Glutamatergic neuron (in vitro differentiated cells): Measurements from ENCODE around the gene P3H2. TPM values are rescaled to one million over a fixed set of nuclear protein-coding genes. Genes with fewer than 3 reads are reported as not detected.
"Not testable (repeated sequence)": the region's sequence is repeated elsewhere in the genome, so short reads cannot be mapped to it uniquely, and the experiment has no call there.

Experiments
- DNase-seq: peaks from one replicate; pipeline ENCODE4 v3.0.0; 2022
- H3K27ac Mint-ChIP-seq: one replicate; pipeline ENCODE4 v1.8.0; 2020; ENCODE audit warnings: mild to moderate bottlenecking, mixed read lengths, inconsistent platforms; ENCODE audit not compliant: unreplicated experiment
- H3K27me3 Mint-ChIP-seq: one replicate; pipeline ENCODE4 v1.8.0; 2020; ENCODE audit warnings: mild to moderate bottlenecking, moderate library complexity, mixed read lengths, inconsistent platforms; ENCODE audit not compliant: unreplicated experiment
- H3K36me3 Mint-ChIP-seq: one replicate; pipeline ENCODE4 v1.8.0; 2020; ENCODE audit warnings: mild to moderate bottlenecking, mixed read lengths, inconsistent platforms; ENCODE audit not compliant: unreplicated experiment
- H3K4me1 Mint-ChIP-seq: one replicate; pipeline ENCODE4 v1.8.0; 2020; ENCODE audit warnings: mild to moderate bottlenecking, low read depth, mixed read lengths, inconsistent platforms; ENCODE audit not compliant: unreplicated experiment
- H3K4me3 Mint-ChIP-seq: one replicate; pipeline ENCODE4 v1.8.0; 2020; ENCODE audit warnings: mild to moderate bottlenecking, mixed read lengths, inconsistent platforms; ENCODE audit not compliant: unreplicated experiment
- H3K9me3 Mint-ChIP-seq: one replicate; pipeline ENCODE4 v1.8.0; 2020; ENCODE audit warnings: mild to moderate bottlenecking, moderate library complexity, mixed read lengths, inconsistent platforms; ENCODE audit not compliant: unreplicated experiment
- total RNA-seq: library from RNA; stranded (reverse); fragmentation: NEBNext Ultra II Directional; extraction: Animal tissue kit (Norgen Biotek cat#: 25700); gene quantifications from one replicate; pipeline ENCODE4 v1.2.1, GENCODE V29; 2021; ENCODE audit not compliant: unreplicated experiment
- TF ChIP-seq, protein P1 (sequence below): fragments of 200-600 bp; sonication (generic); IDR thresholded peaks from one replicate; pipeline ENCODE4 v1.5.0; 2021; ENCODE audit not compliant: partially characterized antibody, unreplicated experiment

P3H2 gene
- total RNA-seq, 1 donor from 2014 or later, result 28.6 TPM

DNA sequence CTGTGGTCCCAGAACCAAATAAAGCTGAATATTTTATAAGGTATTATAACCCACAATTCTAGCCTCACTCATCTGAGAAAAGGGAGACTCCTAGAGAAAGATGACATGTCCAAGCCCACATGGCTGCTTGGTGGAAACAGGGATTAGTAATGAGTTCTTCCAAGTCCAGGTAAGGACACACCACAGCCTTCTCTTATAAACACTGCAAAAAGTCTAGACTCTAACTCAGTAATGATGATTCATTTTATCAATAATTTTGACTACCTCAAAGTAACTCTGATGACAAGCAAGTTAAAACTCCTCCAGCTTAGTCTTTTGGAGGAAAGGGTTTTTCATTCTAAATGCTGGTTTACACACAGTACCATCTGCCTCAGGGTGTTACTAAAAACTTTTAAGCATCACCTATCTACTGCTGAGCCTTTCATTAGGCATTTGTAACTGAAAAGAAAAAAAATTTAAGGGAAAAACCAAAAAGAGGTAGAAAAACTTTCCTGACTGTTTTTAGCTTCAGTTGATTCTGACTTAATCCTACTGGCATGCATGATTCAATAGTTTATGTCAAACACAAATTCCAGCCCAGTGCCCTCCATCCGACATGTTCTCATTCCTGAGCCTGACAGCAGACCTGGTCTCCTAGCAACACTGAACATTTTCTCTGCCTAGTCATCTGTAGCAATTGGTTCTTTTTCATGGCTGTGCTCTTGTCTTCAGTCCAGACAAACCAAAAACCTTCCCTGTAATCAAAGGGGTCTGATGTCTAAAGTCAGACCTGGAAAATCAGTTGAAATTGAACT is 43.9 kb downstream of the P3H2 start:
- no peaks in the 10 kb centered on the region for H3K36me3 Mint-ChIP-seq
- no peak overlapping the region for H3K27ac Mint-ChIP-seq
- H3K9me3 Mint-ChIP-seq, result no peaks in the 10 kb centered on the region
- H3K4me3 Mint-ChIP-seq, result no peak overlapping the region
- peaks cover 6% of the 10 kb centered on the region for H3K4me1 Mint-ChIP-seq
- H3K27me3 Mint-ChIP-seq, result no peaks in the 10 kb centered on the region
- TF ChIP-seq, protein P1, sequence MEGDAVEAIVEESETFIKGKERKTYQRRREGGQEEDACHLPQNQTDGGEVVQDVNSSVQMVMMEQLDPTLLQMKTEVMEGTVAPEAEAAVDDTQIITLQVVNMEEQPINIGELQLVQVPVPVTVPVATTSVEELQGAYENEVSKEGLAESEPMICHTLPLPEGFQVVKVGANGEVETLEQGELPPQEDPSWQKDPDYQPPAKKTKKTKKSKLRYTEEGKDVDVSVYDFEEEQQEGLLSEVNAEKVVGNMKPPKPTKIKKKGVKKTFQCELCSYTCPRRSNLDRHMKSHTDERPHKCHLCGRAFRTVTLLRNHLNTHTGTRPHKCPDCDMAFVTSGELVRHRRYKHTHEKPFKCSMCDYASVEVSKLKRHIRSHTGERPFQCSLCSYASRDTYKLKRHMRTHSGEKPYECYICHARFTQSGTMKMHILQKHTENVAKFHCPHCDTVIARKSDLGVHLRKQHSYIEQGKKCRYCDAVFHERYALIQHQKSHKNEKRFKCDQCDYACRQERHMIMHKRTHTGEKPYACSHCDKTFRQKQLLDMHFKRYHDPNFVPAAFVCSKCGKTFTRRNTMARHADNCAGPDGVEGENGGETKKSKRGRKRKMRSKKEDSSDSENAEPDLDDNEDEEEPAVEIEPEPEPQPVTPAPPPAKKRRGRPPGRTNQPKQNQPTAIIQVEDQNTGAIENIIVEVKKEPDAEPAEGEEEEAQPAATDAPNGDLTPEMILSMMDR, result no peak
- DNase-seq, result no peak

DNA sequence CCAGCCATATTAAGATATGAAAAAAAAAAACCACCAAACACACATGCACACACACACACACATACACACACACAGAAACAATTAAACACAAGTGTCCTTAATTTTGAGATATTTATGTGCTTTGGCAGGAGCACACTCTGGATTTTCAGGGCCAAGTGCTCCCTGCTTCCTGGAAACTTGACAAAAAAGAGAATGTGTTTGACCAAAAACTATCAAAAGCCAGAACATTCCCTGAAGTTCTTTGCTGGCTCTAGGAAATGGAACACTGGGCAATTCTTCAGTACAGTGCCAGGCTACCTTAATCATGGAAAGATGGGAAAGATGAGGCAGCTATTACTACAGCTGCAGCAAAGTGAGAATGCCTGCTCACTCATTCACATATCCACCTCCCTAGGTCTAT is 44.6 kb downstream of the P3H2 start:
- no peaks in the 10 kb centered on the region for H3K9me3 Mint-ChIP-seq
- peaks cover 4% of the 10 kb centered on the region for H3K4me1 Mint-ChIP-seq
- H3K27me3 Mint-ChIP-seq, result no peaks in the 10 kb centered on the region
- H3K36me3 Mint-ChIP-seq, result no peaks in the 10 kb centered on the region
- no peak overlapping the region for H3K4me3 Mint-ChIP-seq
- no peak overlapping the region for H3K27ac Mint-ChIP-seq
- TF ChIP-seq, protein P1, result no peak
- no peak for DNase-seq

DNA sequence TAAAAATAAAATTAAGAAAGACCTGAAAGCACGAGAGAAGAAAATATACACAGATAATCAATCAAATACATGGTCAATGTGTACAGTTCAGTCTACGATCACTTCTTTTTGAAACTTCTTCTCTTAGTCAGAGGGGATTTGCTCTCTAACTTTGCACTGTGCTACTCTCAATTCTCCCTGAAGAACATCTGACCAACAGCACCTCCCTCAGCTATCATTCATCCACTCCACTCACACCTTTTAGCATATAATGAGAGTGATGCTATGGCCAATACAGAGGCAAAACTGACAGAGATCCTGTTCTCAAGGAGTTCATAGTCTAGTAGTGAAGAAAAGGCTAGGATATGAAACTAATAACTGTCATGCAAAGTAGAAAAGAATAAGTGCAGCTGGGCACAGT is 45.9 kb downstream of the P3H2 start:
- H3K4me1 Mint-ChIP-seq, result peaks cover 4% of the 10 kb centered on the region
- H3K4me3 Mint-ChIP-seq, result no peak overlapping the region

DNA sequence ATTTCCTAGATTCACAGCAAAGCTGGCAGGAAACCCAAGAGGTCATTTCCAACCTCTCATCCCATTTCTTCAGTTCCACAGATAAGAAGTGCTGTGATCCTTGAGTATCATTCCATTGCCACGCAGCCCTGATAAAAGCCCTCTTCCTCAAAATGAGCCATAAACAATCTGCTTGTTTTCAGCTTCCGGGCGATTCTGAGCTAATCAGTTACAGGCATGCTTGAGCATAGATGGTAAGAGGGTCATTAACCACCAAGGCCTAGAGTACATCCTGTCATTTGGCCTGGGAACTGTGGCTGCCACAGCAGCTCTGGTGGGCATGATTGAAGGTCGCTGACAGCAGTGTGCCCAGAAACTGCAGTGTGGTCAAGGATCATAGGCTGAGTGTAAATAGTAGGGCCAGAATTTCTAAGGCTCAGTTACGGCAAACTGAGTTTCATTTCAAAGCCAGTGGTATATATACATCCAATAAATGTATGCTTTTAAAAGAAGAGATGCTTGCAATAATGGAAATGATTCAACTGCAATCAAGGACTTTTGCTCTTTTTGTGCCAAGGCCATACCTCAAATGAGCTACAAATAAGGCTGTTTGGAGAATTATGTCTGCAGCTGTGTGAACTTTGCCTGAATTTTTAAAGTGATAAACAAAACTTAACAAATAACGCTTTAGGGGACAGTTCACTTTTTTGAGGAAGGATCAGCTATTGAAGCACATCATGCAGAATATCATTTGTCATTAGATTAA is 47.3 kb downstream of the P3H2 start:
- Mint-ChIP-seq H3K9me3 (no peaks in the 10 kb centered on the region), H3K4me3 (no peak overlapping the region), H3K27me3 (no peaks in the 10 kb centered on the region), H3K4me1 (peaks cover 4% of the 10 kb centered on the region), H3K27ac (no peak overlapping the region), H3K36me3 (no peaks in the 10 kb centered on the region)
- TF ChIP-seq, protein P1, result no peak
- DNase-seq, result no peak

More for the DNA sequence above, 45.9 kb downstream of the P3H2 start:
- no peak for DNase-seq
- Mint-ChIP-seq H3K27me3 (no peaks in the 10 kb centered on the region), H3K36me3 (no peaks in the 10 kb centered on the region), H3K27ac (no peak overlapping the region), H3K9me3 (no peaks in the 10 kb centered on the region)
- TF ChIP-seq, protein P1, result no peak

DNA sequence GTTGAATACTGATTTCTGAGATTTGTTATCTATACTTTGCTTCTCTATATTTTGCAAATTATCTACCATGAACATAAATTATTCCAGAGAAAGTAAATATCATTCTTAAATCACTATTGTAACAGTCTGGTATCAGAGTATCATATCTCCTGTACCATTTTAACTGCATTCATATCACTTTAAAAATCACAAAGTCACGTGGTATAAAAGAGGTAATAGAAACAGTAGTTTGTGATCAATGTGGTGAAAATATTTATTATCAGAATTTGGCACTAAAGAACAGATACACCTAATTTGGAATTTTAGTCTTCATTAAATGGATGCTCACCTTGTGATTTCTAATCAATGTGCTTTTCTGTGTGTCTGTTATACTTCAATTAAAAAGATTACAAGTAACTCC is 47.8 kb downstream of the P3H2 start:
- DNase-seq, result no peak
- TF ChIP-seq, protein P1, result no peak
- no peak overlapping the region for H3K27ac Mint-ChIP-seq
- no peaks in the 10 kb centered on the region for H3K27me3 Mint-ChIP-seq
- H3K9me3 Mint-ChIP-seq, result no peaks in the 10 kb centered on the region
- no peaks in the 10 kb centered on the region for H3K36me3 Mint-ChIP-seq
- no peak overlapping the region for H3K4me3 Mint-ChIP-seq
- peaks cover 4% of the 10 kb centered on the region for H3K4me1 Mint-ChIP-seq

DNA sequence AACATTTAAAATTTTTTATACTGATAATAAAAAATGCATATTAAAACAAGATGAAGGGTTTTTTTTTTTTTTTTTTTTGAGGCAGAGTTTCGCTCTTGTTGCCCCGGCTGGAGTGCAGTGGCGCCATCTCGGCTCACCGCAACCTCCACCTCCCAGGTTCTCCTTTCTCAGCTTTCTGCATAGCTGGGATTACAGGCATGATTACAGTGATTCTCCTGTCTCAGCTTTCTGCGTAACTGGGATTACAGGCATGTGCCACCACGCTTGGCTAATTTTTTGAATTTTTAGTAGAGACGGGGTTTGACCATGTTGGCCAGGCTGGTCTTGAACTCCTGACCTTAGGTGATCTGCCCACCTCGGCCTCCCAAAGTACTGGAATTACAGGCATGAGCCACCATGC is 48.8 kb downstream of the P3H2 start:
- H3K27me3 Mint-ChIP-seq, H3K27ac Mint-ChIP-seq, H3K36me3 Mint-ChIP-seq, DNase-seq, H3K4me1 Mint-ChIP-seq, H3K4me3 Mint-ChIP-seq, H3K9me3 Mint-ChIP-seq: not testable (repeated sequence)
